K562 (cell line): ENCODE results near the gene TMEM179.

Experiments
- ETS1 ChIP-seq: conservative IDR thresholded peaks from 2 replicates; pipeline ENCODE4 v1.6.1; 2011; ENCODE audit warnings: low read depth, mild to moderate bottlenecking, low read length; ENCODE audit not compliant: control insufficient read depth
- PKNOX1 ChIP-seq: fragments of 450-650 bp; IDR thresholded peaks from 2 replicates; pipeline ENCODE4 v1.6.1; 2016
- RCOR1 ChIP-seq, 2 experiments: IDR thresholded peaks; 2 replicates each; pipeline ENCODE4 v1.6.1; 2012; ENCODE audit warnings: low read depth in 2 of 2, low read length in 2 of 2, borderline replicate concordance in 1 of 2, improper control_type of control experiment in 1 of 2
- TF ChIP-seq, protein P1 (sequence below): sonication (generic); IDR thresholded peaks from 2 replicates; pipeline ENCODE4 v1.6.1; 2016
- TF ChIP-seq, protein P2 (sequence below): sonication (generic); formaldehyde crosslinking; IDR thresholded peaks from 2 replicates; pipeline ENCODE4 v1.8.0; 2022; ENCODE audit warnings: mild to moderate bottlenecking, missing genetic modification reagents
- TF ChIP-seq, protein P3 (sequence below), 3 experiments: IDR thresholded peaks in 2 of 3; conservative IDR thresholded peaks in 1 of 3; 2 replicates each; pipeline ENCODE4 v1.5.1; 2011 to 2012; ENCODE audit warnings: low read length in 3 of 3, mild to moderate bottlenecking in 3 of 3, control low read depth in 2 of 3, improper control_type of control experiment in 1 of 3, inconsistent platforms in 1 of 3, low read depth in 1 of 3, mixed read lengths in 1 of 3, moderate library complexity in 1 of 3; ENCODE audit not compliant: insufficient read depth in 2 of 3

GRCh38 chr14:104588066-104588857 lies 16.3 kb downstream of the TMEM179 start:
- TF ChIP-seq PKNOX1 (no peak), RCOR1 (IDR thresholded peaks at IDR 0.05; ENCODE audit: borderline replicate concordance in 1 of 2, low read depth in 2 of 2, low read length in 2 of 2) (no peak), ETS1 (no peak)
- TF ChIP-seq, protein P1, sequence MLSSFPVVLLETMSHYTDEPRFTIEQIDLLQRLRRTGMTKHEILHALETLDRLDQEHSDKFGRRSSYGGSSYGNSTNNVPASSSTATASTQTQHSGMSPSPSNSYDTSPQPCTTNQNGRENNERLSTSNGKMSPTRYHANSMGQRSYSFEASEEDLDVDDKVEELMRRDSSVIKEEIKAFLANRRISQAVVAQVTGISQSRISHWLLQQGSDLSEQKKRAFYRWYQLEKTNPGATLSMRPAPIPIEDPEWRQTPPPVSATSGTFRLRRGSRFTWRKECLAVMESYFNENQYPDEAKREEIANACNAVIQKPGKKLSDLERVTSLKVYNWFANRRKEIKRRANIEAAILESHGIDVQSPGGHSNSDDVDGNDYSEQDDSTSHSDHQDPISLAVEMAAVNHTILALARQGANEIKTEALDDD: no peak
- TF ChIP-seq, protein P2, sequence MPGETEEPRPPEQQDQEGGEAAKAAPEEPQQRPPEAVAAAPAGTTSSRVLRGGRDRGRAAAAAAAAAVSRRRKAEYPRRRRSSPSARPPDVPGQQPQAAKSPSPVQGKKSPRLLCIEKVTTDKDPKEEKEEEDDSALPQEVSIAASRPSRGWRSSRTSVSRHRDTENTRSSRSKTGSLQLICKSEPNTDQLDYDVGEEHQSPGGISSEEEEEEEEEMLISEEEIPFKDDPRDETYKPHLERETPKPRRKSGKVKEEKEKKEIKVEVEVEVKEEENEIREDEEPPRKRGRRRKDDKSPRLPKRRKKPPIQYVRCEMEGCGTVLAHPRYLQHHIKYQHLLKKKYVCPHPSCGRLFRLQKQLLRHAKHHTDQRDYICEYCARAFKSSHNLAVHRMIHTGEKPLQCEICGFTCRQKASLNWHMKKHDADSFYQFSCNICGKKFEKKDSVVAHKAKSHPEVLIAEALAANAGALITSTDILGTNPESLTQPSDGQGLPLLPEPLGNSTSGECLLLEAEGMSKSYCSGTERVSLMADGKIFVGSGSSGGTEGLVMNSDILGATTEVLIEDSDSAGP (CRISPR knock-in tag): no peak
- TF ChIP-seq, protein P3, sequence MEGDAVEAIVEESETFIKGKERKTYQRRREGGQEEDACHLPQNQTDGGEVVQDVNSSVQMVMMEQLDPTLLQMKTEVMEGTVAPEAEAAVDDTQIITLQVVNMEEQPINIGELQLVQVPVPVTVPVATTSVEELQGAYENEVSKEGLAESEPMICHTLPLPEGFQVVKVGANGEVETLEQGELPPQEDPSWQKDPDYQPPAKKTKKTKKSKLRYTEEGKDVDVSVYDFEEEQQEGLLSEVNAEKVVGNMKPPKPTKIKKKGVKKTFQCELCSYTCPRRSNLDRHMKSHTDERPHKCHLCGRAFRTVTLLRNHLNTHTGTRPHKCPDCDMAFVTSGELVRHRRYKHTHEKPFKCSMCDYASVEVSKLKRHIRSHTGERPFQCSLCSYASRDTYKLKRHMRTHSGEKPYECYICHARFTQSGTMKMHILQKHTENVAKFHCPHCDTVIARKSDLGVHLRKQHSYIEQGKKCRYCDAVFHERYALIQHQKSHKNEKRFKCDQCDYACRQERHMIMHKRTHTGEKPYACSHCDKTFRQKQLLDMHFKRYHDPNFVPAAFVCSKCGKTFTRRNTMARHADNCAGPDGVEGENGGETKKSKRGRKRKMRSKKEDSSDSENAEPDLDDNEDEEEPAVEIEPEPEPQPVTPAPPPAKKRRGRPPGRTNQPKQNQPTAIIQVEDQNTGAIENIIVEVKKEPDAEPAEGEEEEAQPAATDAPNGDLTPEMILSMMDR (IDR thresholded peaks at IDR 0.05 in 2 of 3, conservative IDR thresholded peaks at IDR 0.05 in 1 of 3; ENCODE audit: insufficient read depth in 2 of 3, low read depth in 1 of 3, low read length in 3 of 3): no peak
